GM19035 (cell line): ENCODE data around the gene TOLLIP.

Source experiments
- ATAC-seq: cut with Tn5 transposase; IDR thresholded peaks from one replicate; pipeline ENCODE4 v1.9.1; 2021; ENCODE audit not compliant: unreplicated experiment

TOLLIP gene

DNA sequence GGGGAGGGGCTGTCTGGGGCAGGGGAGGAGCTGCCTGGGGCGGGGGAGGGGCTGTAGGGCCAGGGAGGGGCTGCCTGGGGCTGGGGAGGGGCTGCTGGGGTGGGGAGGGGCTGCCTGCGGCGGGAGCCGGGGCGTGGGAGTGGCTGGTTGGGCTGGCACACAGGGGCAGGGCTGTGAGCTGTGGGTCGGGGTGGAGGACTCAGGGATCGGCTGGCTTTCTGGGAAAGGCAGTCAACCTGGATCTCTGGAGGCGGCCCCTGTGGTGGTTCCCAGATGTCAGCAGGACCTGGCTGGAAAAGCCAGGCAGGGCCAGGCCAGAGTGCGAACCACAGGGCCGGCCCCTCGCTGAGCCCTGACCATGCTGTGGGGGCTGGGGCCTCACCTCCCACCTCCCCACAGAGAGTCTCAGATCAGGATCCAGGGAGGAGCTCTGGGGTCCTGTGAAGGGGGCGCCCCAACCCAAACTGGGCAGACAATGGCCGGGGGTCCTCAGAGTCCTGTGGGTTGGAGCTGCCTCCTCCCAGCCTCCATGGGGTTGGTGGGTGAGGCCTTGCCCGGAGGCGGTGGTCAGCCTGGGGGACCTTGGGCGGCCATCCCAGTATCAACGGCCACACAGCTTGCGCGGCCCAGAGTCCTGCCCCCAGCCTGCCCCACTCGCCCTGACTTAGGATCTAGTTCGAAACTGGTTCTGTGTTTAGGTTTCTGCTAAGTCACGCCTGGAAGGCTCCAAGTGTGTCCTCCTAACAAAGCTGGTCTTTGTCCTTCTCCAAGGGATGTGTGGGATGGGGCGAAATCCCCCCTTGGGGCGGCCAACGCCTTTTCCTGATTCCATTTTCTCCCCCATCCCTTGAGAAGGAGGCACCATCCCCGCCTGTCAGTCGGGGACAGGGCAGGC is 84.7 kb downstream of the TOLLIP start:
- ATAC-seq, result no peak
